Measurements from ENCODE around the gene BBS12.

BBS12 gene

DNA sequence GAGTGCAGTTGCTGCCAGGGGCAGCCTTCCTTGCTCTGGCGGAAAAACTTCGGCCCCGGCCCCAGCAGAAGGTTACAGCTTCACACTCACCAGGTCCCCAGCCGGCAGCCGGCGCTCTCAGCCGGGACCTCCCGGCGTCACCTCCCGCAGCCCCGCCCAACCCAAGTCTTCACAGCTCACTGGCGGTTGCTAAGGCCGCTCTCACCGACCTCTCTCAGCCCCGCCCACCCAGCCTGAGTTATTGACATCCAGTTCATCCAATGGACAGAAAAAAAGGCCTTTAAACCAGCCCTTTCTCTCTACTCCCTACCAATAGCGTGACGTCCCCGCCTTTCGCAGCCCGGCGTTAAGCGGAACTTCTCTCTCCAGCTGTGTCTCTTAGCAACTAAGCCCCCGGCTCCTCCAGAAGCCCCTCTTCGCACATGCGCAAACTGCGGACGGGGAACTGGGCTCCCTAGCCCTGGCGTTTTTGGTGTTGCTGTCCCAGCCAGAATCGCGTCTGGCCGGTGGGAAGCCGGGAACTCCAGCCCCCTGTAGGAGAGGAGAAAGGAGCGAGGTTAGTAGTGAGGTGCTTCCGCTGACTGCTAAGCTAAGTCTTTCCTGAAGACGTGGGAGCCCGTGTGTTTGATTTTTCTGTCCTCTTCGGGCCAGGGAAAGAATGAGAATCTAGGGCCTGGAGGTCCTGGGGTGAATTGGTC lies at the start of gene BBS12:
Gene BBS12, plus strand, starts transcription at position 376 of the 698 bp plus-strand sequence. CDS start 9,189 bp downstream, outside the sequence.
- DNase-seq = peak; percentile 95

DNA sequence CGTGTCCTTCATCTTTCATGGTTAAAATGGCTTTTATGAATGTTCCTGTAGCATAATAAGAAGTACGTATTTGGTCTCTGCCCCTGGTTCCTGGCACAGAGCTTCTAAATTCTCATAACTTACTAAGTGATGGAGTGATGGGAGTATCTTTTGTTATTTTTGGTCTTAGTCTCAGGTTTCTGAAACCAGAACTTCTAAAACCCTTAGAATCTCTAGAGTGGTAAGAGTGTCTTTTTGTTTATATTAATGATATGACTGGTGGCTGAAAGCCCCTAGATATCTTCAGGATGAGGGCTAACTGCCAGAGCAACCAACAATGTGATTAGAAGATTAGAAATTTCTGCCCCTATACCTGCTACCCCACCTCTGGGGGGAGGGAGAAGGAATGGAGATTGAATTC lies 45.8 kb upstream of the BBS12 start:
- DNase-seq = no peak

DNA sequence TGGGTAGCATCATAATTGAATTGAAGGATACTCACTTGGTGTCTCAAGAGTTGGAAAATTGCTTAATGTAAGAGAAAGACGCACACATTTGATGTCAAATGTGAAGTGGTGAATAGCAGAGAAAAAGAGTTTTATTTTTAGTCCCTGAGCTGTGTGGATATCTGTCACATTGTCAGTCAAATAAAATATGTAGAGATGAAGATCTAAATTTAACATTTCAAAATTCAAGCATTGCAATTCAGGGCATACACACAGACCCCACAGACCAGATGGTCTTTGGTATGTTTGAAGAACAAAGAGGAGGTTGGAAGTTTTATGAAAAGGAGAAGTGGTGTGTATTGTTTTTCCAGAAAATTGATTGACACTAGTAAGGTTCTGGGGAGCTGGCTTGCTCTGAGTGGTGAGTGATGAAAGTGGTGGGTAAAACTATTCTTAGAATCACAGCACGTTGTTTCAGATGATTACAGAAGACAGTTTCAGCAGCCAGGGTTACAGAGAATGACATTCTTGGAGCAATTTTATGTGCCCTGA lies 44.9 kb upstream of the BBS12 start:
- no peak for DNase-seq

DNA sequence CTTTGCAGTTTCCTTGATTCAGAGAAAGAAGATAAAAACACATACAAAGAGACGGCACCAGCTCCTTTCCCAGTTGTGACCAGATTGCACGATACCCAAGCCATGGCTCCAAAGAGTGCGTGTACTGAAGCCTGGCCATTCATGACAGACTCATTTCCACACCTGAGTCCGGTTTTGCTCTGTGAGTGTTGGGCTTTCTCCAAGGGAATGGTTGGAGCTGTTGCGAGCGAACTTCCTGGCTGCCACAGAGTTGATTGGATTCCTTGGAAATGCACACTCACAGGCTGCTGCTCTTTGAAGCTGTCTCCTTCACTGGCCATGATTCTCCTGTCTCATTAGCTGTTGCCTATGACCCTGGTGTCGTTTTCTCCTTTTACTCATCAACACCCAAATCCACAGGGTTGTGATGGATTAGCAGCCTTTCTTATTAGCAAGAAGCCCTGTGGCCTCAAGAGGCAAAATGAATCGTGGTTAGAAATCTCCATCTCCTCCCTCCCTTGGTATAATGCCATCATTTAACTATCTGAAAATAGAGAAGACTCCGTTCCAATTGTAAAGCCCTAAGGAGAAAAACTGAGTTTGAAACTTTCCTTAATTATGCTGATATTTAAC lies 43.9 kb upstream of the BBS12 start:
- no peak for DNase-seq

DNA sequence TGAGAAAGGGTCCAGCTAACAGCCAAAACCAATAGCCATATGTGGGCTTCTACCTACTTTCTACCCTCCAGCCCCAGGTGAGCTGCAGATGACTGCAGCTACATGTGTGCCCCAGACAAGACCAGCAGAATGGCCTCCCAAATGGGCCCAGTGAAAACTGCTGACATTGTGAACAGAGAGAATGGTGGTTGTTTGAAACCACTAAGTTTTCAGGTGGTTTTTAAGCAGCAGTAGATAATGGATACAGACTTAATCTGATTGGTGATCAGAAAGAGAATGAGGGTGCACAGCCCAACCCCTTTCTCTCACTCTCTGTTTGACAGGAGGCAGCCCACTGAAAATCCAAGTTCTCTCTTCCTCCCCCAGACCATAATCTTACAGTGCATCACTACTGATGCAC lies 42.5 kb upstream of the BBS12 start:
- no peak for DNase-seq

DNA sequence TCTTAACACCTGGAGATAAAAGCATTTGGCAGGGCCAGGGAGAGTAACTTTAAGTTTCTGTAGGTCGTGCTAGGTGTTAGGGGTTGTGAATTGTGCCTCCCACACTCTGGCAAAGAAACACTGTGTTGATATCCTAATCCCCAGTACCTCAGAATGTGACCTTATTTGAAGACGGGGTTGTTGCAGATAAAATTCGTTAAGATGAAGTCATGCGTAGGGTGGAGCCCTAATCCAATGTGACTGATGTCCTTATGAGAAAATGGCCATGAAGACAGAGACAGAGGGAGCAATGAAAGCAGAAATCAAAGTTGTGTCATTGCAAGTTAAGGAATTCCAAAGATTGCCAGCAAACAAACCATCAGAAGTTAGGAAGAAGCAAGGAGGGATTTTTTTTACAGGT lies 40.5 kb upstream of the BBS12 start:
- no peak for DNase-seq

DNA sequence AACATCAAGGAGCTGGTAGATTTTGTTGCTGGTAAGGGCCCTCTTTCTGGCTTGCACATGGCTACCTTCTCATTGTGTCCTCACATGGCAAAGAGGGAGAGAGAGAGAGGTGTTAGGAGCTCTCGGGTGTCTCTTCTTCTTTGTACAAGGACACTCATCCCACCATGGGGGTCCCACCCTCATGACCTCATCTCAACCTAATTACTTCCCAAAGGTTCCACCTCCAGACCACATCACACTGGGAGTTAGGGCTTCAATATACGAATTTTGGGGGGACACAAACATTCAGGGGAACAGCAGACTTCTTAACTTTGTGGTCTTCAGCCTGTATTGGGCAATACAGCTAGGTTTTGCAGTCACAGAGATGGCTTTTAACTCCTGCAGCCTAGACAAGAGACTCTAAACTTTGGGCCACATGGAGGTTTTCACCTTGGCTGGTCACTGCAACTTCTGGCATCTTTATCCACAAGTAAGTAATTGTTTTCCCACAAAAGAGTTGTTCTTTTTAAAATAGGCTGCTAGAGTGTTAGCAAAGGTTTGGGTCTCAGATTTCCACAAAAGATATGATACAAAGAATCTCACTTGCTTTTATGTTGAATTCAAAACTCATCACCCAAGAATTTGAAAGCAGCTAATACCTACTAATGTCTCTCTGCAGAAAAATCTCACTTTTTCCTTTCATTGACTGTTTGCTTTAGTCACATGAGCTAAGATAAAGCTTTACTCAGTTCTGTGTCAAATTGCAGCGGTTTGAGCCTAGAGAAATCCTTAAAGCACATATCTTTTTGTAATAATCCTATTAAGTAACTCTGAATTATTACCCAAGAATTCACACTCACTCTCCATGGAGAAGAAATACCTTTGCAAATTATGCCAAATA lies 39.6 kb upstream of the BBS12 start:
- peak; percentile 25 for DNase-seq

DNA sequence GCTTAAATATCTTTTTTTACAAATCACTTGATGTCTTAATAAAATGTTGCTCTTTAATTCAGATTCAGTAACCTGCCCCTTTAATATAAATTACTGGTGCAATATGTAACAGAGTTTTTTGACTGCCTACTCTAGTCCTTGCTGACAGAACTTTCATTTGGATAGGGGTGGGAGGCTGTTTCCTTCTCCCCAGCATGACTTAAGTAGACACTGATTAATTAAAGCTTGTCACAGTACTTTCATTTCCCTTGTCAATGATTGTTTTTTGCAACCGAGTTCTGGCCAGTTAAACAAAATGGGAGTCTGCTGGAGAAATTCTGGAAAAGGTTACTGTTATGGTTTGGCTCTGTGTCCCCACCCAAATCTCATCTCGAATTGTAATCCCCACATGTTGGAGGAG lies 37.3 kb upstream of the BBS12 start:
- DNase-seq = no peak

DNA sequence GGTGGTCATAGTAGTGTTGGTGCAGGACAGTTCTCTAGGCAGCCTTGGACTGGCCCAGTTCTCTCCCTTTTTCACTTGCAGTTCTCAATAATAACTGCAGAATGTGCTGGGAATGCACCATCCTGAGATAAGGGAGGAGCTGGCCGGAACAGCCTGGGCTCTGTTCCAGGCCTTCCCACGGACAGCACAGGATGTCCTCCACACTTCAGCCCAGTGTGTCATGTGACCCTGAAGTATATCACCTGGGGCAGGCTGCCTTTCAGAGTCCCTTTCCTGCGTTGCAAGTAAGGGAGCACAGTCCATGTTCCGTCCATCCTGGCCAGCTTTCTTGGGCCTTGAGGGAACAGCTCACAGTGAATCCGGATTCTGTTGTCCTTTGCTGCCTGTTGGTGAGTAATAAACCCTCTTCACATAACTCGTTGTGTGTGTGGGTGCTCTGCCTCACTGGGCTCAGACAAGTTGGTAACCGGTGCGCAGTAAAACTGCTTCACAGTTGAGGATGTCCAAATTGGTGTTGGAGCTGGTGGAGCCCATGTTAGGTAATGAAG lies 32.3 kb upstream of the BBS12 start:
- peak; percentile 81 for DNase-seq

DNA sequence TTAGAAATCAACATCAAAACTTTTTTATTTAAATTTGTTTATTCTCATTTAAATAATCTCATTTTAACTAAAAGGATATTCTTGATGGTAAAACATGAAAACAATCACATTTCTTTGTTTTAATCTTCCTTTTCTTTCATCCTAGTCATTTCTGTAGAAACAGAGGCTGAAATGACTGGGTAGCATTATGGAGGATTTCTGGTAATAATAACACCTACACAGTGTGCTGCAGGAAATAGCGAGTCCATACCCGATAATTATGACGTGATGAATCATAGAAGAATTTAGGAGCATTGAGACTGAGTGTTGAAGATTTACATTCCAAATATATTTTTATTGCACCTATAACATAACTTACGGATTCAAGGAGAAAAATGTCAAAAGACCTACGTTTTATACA lies 31.4 kb upstream of the BBS12 start:
- DNase-seq = no peak

DNA sequence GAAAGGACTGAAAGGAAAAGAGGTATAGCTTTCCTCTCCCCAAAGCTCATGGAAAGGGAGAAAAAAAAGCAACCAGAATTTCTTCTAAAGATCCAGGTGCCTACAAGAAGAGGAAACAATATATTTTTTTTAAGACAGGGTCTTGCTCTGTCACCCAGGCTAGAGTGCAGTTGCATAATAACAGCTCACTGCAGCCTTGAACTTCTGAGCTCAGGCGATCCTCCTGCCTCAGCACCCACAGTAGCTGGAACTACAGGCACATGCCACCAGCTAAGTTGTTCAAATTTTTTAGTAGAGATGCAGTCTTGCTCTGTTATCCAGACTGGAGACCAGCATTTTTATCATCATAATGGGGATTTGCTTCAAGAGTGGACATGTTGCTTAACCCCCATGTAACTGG lies 30.5 kb upstream of the BBS12 start:
- DNase-seq = no peak

DNA sequence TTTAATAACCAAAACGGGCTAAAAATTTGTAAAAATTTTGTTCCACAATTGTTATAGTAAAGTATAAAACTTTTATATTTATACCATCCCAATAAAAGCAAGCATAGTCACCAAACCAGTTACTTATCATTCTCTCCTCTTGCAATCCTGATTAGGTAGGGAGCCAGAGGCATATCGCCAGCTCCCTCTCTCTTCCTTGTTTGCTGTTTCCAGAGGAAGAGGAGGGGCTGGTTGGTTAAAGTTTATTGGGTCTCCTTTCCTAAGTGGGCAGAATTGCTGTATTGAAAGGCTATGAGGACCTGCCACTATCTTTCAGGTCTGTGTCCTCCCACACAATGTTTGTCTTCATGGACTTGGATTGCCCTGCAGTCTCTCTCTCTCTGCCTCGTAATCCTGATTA lies 29.6 kb upstream of the BBS12 start:
- no peak for DNase-seq

DNA sequence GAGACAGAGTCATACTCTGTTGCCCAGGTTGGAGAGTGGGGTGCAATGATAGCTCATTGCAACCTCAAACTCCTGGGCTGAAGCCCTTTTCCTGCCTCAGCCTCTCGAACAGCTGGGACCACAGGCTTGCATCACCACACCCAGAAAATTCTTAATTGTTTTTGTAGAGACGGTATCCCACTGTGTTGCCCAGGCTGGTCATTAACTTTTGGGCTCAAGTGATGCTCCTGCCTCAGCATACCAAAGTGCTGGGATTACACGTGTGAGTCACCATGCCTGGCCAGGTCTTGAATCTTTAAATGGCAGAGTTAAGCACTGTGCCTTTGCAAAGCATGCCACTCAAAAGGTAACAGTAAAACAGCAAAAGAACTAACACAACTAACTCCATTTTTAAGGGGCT lies 28.6 kb upstream of the BBS12 start:
- DNase-seq = no peak

DNA sequence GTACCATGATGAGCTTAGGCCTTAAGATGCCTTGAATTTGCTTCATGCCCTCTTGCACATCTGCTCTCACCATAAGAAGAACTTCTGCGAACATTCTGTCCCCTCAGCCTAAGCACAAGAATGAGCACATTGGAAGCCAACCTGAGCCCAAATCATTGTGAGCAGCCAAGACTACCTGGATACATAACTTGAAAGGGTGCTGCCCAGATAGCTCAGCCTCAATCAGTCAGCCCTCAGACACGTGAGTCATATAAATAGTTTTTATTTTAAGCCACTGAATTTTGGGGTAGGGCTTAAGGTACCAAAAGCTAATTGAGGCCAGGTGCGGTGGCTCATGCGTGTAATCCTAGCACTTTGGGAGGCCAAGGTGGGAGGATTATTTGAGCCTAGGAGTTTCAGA lies 27.5 kb upstream of the BBS12 start:
- no peak for DNase-seq

DNA sequence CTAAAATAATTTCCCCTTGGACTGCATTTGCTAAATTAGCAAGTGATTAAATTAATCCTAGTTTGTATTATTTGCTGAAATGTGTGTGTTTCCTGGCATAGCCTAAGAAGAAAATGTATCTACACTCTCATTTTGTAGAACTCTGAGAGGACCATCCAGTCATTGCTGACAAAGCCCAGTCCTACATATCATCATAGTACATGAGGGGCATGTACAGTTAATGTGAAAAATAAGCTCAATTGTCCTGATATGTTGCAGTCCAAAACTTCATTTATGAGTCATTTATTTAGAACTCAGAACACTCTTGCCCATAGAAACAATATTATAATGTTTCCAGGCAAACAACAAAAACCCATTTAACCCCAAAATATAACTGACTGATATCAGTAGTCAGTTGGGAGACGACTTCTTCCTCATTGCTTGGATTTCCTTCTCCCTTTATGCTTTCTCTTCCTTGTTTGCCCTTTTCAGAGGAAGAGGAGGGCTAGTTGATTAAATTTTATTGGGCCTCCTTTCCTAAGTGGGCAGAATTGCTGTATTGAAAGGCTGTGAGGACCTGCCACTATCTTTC lies 26.9 kb upstream of the BBS12 start:
- no peak for DNase-seq

DNA sequence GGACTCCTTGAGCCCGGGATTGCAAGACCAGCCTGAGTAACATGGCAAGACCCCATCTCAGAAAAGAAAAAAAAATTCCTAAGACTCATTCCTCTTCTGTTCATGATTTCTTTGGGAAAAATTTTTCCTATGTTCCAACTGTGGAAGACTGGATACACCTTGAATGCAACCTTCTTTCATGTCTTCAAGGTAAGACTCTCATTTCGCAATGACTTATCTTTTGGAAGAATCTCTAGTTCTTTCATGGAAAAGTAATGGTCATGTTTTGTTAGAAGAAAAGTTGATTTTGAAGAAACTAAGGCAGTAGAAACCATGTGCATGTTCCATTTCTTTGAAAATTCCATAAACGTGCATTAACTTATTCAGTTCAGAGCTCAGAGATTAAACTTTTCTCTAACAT lies 26.0 kb upstream of the BBS12 start:
- DNase-seq = no peak

DNA sequence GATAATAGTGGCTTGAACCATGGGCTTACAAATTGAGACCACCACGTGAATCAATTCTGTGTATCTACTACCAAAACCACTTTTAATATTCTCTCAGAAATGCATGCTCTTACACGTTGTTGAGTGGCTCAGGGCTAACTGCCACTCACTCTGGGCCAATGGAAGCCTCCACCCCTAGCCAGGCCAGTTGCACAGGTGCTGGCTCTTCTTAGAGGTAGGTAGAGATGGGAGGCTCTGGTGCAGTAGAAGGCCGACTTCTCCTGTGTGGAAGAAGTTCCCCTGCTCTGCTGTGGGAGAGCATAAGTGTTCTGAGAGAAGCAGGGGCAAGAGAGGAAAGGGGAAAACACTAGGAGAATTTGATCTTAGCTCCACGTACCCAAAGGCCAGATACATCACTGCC lies 25.0 kb upstream of the BBS12 start:
- DNase-seq = no peak

DNA sequence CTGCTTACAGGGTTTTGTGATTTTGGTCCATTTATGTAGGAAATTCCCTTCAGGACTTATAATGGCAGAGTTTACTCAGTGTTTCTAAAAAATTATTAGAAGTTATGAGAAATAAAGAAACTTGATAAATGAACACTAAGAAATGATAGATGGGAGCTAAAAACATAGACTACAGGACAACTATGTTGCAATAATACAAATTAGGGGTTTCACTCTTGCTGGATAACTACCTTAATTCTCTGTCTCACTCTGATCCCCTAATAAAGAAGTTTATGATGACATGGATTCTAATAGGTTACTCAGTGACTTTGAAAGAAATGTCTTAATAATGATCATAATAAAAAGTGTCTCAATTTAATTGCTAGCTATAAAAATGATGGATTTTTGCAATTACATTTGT lies 23.3 kb upstream of the BBS12 start:
- DNase-seq = no peak

DNA sequence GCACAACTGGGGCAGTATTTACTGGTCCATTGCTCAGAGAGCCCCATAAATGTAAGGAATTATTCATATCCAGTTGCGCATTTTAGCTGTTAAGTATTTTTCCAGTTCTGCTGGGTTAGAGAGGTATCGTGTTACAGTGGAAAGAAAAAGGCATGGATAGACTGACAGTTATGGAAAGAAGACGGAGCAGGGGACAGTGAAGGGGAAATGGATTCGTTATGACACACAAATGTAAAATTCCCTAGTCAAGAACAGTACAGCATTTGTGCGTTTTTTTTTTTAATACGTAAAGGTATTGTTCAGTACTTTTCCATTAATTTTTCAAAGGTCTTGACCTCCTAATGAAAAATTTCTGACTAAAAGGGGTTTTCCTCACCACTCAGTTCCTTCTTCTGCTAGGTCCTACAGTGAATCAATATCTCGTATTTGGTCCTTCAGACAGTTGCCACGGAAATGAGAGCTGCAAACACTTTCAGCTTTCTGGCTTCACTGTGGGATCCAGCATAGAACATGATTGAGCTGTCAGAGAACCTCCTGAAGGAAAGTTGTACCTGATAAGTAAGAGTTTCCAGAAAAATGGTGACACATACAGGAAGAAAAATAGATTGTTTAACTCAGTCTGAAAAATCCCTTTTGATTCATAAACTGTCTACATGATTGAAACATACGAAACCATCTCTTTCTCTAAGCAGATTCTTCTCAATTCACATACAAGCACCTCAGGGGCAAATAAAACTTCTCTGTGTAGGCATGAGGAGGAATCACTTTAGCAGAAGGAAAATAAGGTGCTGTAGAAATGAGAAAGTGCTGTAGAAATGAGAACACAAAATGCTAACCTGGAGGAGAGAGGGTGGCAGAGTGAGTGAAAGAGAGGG lies 21.8 kb upstream of the BBS12 start:
- DNase-seq = peak; percentile 29

DNA sequence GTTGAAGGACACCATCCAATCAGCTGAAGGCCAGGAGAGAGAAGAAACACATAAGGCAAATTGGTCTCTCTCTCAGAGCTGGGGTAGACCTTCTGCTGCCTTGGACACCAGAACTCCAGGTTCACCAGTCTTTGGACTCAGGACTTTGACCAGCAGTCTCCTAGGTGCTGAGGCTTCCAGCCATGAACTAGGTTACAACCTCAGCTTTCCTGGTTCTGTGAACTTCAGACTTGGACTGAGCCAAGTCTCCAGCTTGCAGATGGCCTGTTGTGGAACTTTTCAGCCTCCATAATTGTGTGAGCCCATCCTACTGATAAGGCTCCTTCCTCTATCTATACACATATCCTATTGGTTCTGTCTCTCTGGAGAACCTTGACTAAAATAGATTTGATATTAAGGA lies 20.6 kb upstream of the BBS12 start:
- DNase-seq = no peak

DNA sequence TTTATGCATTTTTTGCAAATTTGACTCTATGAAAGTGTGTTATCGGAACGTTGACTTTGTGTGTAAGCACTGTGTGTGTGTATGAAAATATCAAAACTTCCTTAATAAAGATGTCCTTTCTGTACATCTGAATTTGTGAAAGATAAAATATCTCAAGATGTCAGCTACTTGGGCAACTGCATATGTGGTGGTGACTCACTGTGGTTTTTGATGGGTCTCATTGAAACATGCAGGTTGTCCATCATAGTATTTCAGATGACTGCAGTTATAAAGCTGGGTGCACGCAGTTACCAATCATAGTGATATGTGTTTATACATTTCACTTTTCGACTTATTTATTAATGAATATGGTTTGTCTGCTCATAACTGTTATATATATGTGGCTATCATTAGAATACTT lies 19.7 kb upstream of the BBS12 start:
- DNase-seq = peak; percentile 49

DNA sequence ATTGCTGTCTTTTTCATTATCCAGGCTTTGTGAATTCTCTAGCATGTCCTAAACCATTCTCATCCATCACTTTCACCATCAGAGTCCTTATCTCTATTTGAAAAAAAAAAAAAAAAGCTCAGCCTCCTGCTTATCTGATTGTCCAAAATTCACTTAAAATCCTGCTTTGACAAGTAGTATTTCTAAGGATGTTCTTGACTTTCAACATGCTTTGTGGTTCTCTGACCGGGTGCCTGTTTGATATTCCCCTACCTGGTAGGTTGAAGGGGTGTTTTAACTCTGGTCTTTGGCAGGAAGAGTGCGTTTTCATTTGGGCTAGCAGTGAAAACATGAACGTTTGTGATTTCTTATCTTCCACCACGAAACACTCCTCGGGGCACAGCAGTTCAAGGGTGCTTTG lies 17.3 kb upstream of the BBS12 start:
- DNase-seq = peak; percentile 10

Measured in NCI-H226 (cell line).